Liver (tissue), 9 donors: ENCODE results near the gene MADCAM1. TPM values are rescaled to one million over a fixed set of nuclear protein-coding genes. Genes with fewer than 3 reads are reported as not detected.

Experiments
- DNase-seq: peaks from one replicate; pipeline ENCODE4 v3.0.0-alpha.2; 2017; ENCODE audit warnings: low spot score
- H3K27ac ChIP-seq, 2 donors: one replicate each; pipeline ENCODE4 v1.7.0; 2013; ENCODE audit warnings: inconsistent platforms in 2 of 2, low read length in 2 of 2, control low read depth in 1 of 2, low read depth in 1 of 2, mild to moderate bottlenecking in 1 of 2
- H3K27me3 ChIP-seq, 4 donors: one replicate each; pipeline versions ENCODE4 v1.6.1 to v1.7.0; 2013; ENCODE audit warnings: low read length in 3 of 4, inconsistent platforms in 1 of 4, mild to moderate bottlenecking in 1 of 4, moderate library complexity in 1 of 4; ENCODE audit not compliant: control insufficient read depth in 4 of 4, insufficient read depth in 4 of 4
- H3K36me3 ChIP-seq, 4 donors: one replicate each; pipeline versions ENCODE4 v1.6.1 to v1.7.0; 2013; ENCODE audit warnings: low read length in 3 of 4, mild to moderate bottlenecking in 3 of 4, low read depth in 1 of 4, moderate library complexity in 1 of 4; ENCODE audit not compliant: control insufficient read depth in 4 of 4, insufficient read depth in 3 of 4
- H3K4me1 ChIP-seq, 4 donors: one replicate each; pipeline versions ENCODE4 v1.6.1 to v1.7.0; 2013; ENCODE audit warnings: low read length in 3 of 4, mild to moderate bottlenecking in 3 of 4, moderate library complexity in 1 of 4; ENCODE audit not compliant: control insufficient read depth in 4 of 4, insufficient read depth in 4 of 4
- H3K4me3 ChIP-seq, 3 donors: one replicate each; pipeline versions ENCODE4 v1.6.1 to v1.7.0; 2013; ENCODE audit warnings: low read length in 3 of 3, control low read depth in 1 of 3, low read depth in 1 of 3, mild to moderate bottlenecking in 1 of 3
- H3K9ac ChIP-seq, 2 donors: one replicate each; pipeline ENCODE4 v1.7.0; 2013; ENCODE audit warnings: low read length in 2 of 2, mild to moderate bottlenecking in 2 of 2, moderate library complexity in 2 of 2, control low read depth in 1 of 2, low read depth in 1 of 2
- H3K9me3 ChIP-seq, 4 donors: one replicate each; pipeline versions ENCODE4 v1.6.1 to v1.7.0; 2013; ENCODE audit warnings: low read length in 3 of 4; ENCODE audit not compliant: control insufficient read depth in 4 of 4
- CTCF ChIP-seq: fragments of 150-350 bp; IDR thresholded peaks from 2 replicates; pipeline ENCODE4 v1.5.1; 2017; ENCODE audit warnings: improper control_type of control experiment, low read depth, low read length; ENCODE audit not compliant: missing input control
- EGR1 ChIP-seq, 2 donors: IDR thresholded peaks; 2 replicates each; pipeline ENCODE4 v1.6.1; 2016 to 2018; ENCODE audit warnings: antibody characterized with exemption in 2 of 2, low read depth in 2 of 2
- FOXA1 ChIP-seq: IDR thresholded peaks from 2 replicates; pipeline ENCODE4 v1.6.1; 2016; ENCODE audit warnings: antibody characterized with exemption
- FOXA2 ChIP-seq: IDR thresholded peaks from 2 replicates; pipeline ENCODE4 v1.6.1; 2016; ENCODE audit warnings: antibody characterized with exemption
- HNF4A ChIP-seq, 2 donors: conservative IDR thresholded peaks; 2 replicates each; pipeline ENCODE4 v1.6.1; 2016; ENCODE audit warnings: antibody characterized with exemption in 2 of 2, mild to moderate bottlenecking in 2 of 2
- HNF4G ChIP-seq: IDR thresholded peaks from 2 replicates; pipeline ENCODE4 v1.6.1; 2016; ENCODE audit warnings: antibody characterized with exemption
- RAD21 ChIP-seq, 2 donors: IDR thresholded peaks; 2 replicates each; pipeline ENCODE4 v1.6.1; 2016; ENCODE audit warnings: antibody characterized with exemption in 2 of 2, mild to moderate bottlenecking in 2 of 2
- RXRA ChIP-seq, 2 donors: IDR thresholded peaks; 2 replicates each; pipeline ENCODE4 v1.6.1; 2017 to 2018; ENCODE audit warnings: antibody characterized with exemption in 2 of 2, mild to moderate bottlenecking in 1 of 2
- TAF1 ChIP-seq: conservative IDR thresholded peaks from 2 replicates; pipeline ENCODE4 v1.6.1; 2016; ENCODE audit warnings: antibody characterized with exemption, mild to moderate bottlenecking
- YY1 ChIP-seq: IDR thresholded peaks from 2 replicates; pipeline ENCODE4 v1.6.1; 2016; ENCODE audit warnings: antibody characterized with exemption, mild to moderate bottlenecking
- WGBS: extraction: QIAGEN DNeasy Blood & Tissue Kit; methylation state at CpG from one replicate; pipeline ENCODE4 v1.1.7; 2013; 5-methylcytosine and 5-hydroxymethylcytosine counted together
- polyA plus RNA-seq, 2 donors: library from polyadenylated mRNA; stranded (reverse) in 1 of 2; unstranded in 1 of 2; fragments of 200-250 nt in 1 of 2; fragments of >200 nt in 1 of 2; fragmentation: Nextera tagmentation in 1 of 2; extraction: Ambion mirVana in 1 of 2; gene quantifications; one replicate each; pipeline versions ENCODE4 v1.2.1 to v1.2.3, GENCODE V29; 2013 to 2015
- total RNA-seq, 2 donors: library from RNA; depleted of rRNA; stranded (reverse); fragments of >200 nt; gene quantifications; one replicate each; pipeline ENCODE4 v1.2.3, GENCODE V29; 2014
- TF ChIP-seq, protein P1 (sequence below): IDR thresholded peaks from 2 replicates; pipeline ENCODE4 v1.6.1; 2016; ENCODE audit warnings: antibody characterized with exemption
- TF ChIP-seq, protein P2 (sequence below): IDR thresholded peaks from 2 replicates; pipeline ENCODE4 v1.6.1; 2016; ENCODE audit warnings: antibody characterized with exemption, mild to moderate bottlenecking
- donor health status: healthy.
- donor health status: healthy.
- donor health status: healthy.
- donor health status: healthy.
- donor health status: healthy.

Gene MADCAM1
- total and polyA plus RNA-seq, 4 donors: 0.17 to 0.32 (median 0.24) TPM

GRCh38 chr19:508204-509150 lies 12.2 kb downstream of the MADCAM1 start:
- no peaks in the 10 kb centered on the region for H3K27me3 ChIP-seq
- WGBS: 67% methylated on average over 32 of the region's 32 CpGs
- no peaks in the 10 kb centered on the region for H3K9me3 ChIP-seq
- peak overlapping the region in 1 of 2 donors; percentile 57 for H3K9ac ChIP-seq
- DNase-seq: no peak
- peaks cover 6 to 23% (median 15%) of the 10 kb centered on the region in 4 donors for H3K4me1 ChIP-seq
- TF ChIP-seq HNF4G (no peak), HNF4A (conservative IDR thresholded peaks at IDR 0.05) (no peak), RAD21 (IDR thresholded peaks at IDR 0.05) (no peak), FOXA1 (no peak), EGR1 (IDR thresholded peaks at IDR 0.05; ENCODE audit: low read depth in 2 of 2) (no peak), YY1 (no peak), TAF1 (no peak), FOXA2 (no peak), RXRA (IDR thresholded peaks at IDR 0.05) (no peak), CTCF (no peak)
- TF ChIP-seq, protein P1, sequence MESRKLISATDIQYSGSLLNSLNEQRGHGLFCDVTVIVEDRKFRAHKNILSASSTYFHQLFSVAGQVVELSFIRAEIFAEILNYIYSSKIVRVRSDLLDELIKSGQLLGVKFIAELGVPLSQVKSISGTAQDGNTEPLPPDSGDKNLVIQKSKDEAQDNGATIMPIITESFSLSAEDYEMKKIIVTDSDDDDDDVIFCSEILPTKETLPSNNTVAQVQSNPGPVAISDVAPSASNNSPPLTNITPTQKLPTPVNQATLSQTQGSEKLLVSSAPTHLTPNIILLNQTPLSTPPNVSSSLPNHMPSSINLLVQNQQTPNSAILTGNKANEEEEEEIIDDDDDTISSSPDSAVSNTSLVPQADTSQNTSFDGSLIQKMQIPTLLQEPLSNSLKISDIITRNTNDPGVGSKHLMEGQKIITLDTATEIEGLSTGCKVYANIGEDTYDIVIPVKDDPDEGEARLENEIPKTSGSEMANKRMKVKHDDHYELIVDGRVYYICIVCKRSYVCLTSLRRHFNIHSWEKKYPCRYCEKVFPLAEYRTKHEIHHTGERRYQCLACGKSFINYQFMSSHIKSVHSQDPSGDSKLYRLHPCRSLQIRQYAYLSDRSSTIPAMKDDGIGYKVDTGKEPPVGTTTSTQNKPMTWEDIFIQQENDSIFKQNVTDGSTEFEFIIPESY: no peak
- TF ChIP-seq, protein P2, sequence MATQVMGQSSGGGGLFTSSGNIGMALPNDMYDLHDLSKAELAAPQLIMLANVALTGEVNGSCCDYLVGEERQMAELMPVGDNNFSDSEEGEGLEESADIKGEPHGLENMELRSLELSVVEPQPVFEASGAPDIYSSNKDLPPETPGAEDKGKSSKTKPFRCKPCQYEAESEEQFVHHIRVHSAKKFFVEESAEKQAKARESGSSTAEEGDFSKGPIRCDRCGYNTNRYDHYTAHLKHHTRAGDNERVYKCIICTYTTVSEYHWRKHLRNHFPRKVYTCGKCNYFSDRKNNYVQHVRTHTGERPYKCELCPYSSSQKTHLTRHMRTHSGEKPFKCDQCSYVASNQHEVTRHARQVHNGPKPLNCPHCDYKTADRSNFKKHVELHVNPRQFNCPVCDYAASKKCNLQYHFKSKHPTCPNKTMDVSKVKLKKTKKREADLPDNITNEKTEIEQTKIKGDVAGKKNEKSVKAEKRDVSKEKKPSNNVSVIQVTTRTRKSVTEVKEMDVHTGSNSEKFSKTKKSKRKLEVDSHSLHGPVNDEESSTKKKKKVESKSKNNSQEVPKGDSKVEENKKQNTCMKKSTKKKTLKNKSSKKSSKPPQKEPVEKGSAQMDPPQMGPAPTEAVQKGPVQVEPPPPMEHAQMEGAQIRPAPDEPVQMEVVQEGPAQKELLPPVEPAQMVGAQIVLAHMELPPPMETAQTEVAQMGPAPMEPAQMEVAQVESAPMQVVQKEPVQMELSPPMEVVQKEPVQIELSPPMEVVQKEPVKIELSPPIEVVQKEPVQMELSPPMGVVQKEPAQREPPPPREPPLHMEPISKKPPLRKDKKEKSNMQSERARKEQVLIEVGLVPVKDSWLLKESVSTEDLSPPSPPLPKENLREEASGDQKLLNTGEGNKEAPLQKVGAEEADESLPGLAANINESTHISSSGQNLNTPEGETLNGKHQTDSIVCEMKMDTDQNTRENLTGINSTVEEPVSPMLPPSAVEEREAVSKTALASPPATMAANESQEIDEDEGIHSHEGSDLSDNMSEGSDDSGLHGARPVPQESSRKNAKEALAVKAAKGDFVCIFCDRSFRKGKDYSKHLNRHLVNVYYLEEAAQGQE: no peak
- no peak overlapping the region for H3K27ac ChIP-seq
- peak overlapping the region; percentile 85 to 99 (median 94) for H3K4me3 ChIP-seq
- peaks cover 0 to 1% (median 0%) of the 10 kb centered on the region in 4 donors for H3K36me3 ChIP-seq

GRCh38 chr19:510606-511100 lies 14.4 kb downstream of the MADCAM1 start:
- H3K4me3 ChIP-seq: no peak overlapping the region
- TF ChIP-seq CTCF (peak; percentile 92), RAD21 (IDR thresholded peaks at IDR 0.05) (peak; percentile 65 to 84), RXRA (IDR thresholded peaks at IDR 0.05) (peak in 1 of 2 donors; percentile 31), EGR1 (IDR thresholded peaks at IDR 0.05; ENCODE audit: low read depth in 2 of 2) (no peak)
- DNase-seq: peak; percentile 95
- H3K36me3 ChIP-seq: no peaks in the 10 kb centered on the region
- no peaks in the 10 kb centered on the region for H3K9me3 ChIP-seq
- peak overlapping the region; percentile 14 to 38 for H3K27ac ChIP-seq
- no peak overlapping the region for H3K9ac ChIP-seq
- WGBS: 28% methylated on average over 21 of the region's 21 CpGs
- peaks cover 6 to 23% (median 15%) of the 10 kb centered on the region in 4 donors for H3K4me1 ChIP-seq
- no peaks in the 10 kb centered on the region for H3K27me3 ChIP-seq
